IMR-90 (cell line): ENCODE data around the gene TTC39B. TPM values are rescaled to one million over a fixed set of nuclear protein-coding genes. Genes with fewer than 3 reads are reported as not detected.

Experiments used
- ATAC-seq: fragments of 200-7000 bp; cut with Tn5 transposase; 2 replicates; pipeline ENCODE4 v1.9.1; 2020; ENCODE audit warnings: low read depth, mild to moderate bottlenecking, moderate library complexity
- BruUV-seq: library from RNA; stranded (reverse); fragments of 400-500 nt; replicated peaks from 2 replicates; lab custom pipeline; 2021; lab: Mats Ljungman, UMichigan
- CTCF ChIA-PET: fragments of 300-600 bp; formaldehyde crosslinking; extraction: SDS; loops from one replicate; lab custom pipeline; 2021; ENCODE audit warnings: antibody characterized with exemption; lab: Yijun Ruan, JAX
- POLR2A ChIA-PET: fragments of 300-600 bp; sonication (Branson Sonifier 250); formaldehyde crosslinking; loops from one replicate; lab custom pipeline; 2022; ENCODE audit warnings: antibody characterized with exemption; ENCODE audit not compliant: unreplicated experiment; lab: Charles Lee
- DNase-seq: peaks from one replicate; pipeline ENCODE4 v3.0.0; 2013
- H2AFZ ChIP-seq: replicated peaks from 2 replicates; pipeline ENCODE3; 2013; ENCODE audit warnings: low read length, mild to moderate bottlenecking; ENCODE audit not compliant: poor library complexity
- H2AK5ac ChIP-seq: 2 replicates; pipeline ENCODE4 v1.6.1; 2013; ENCODE audit warnings: low read depth, low read length, inconsistent platforms
- H2AK9ac ChIP-seq: replicated peaks from 2 replicates; pipeline ENCODE3; 2013; ENCODE audit warnings: mild to moderate bottlenecking, low read depth, low read length, moderate library complexity; ENCODE audit not compliant: poor library complexity
- H2BK120ac ChIP-seq: 2 replicates; pipeline ENCODE4 v1.6.1; 2013; ENCODE audit warnings: low read depth, low read length, inconsistent platforms
- H2BK15ac ChIP-seq: 3 replicates; pipeline ENCODE4 v1.6.1; 2013; ENCODE audit warnings: low read depth, low read length, inconsistent platforms
- H2BK20ac ChIP-seq: 2 replicates; pipeline ENCODE4 v1.6.1; 2013; ENCODE audit warnings: low read depth, mild to moderate bottlenecking, inconsistent platforms, low read length, moderate library complexity
- H2BK5ac ChIP-seq: 2 replicates; pipeline ENCODE4 v1.6.1; 2013; ENCODE audit warnings: mild to moderate bottlenecking, low read depth, low read length, inconsistent platforms; ENCODE audit not compliant: poor library complexity, severe bottlenecking
- H3K14ac ChIP-seq: replicated peaks from 2 replicates; pipeline ENCODE4 v1.6.1; 2013; ENCODE audit warnings: low read depth, low read length, inconsistent platforms
- H3K18ac ChIP-seq: 2 replicates; pipeline ENCODE4 v1.6.1; 2013; ENCODE audit warnings: low read depth, low read length, control low read depth
- H3K23ac ChIP-seq: 2 replicates; pipeline ENCODE4 v1.6.1; 2013; ENCODE audit warnings: low read depth, low read length, inconsistent platforms
- H3K27ac ChIP-seq: 2 replicates; pipeline ENCODE4 v1.5.1; 2013; ENCODE audit warnings: mild to moderate bottlenecking, control low read depth, low read length; ENCODE audit not compliant: insufficient read depth
- H3K27me3 ChIP-seq: 2 replicates; pipeline ENCODE4 v1.6.1; 2013; ENCODE audit warnings: low read length; ENCODE audit not compliant: control insufficient read depth, insufficient read depth
- H3K36me3 ChIP-seq: 2 replicates; pipeline ENCODE4 v1.6.1; 2013; ENCODE audit warnings: low read length, mixed read lengths; ENCODE audit not compliant: control insufficient read depth, insufficient read depth
- H3K4ac ChIP-seq: 2 replicates; pipeline ENCODE4 v1.6.1; 2013; ENCODE audit warnings: low read depth, low read length, inconsistent platforms
- H3K4me1 ChIP-seq: 2 replicates; pipeline ENCODE4 v1.6.1; 2013; ENCODE audit warnings: low read length, mixed read lengths; ENCODE audit not compliant: control insufficient read depth, insufficient read depth
- H3K4me2 ChIP-seq: 2 replicates; pipeline ENCODE4 v1.6.1; 2013; ENCODE audit warnings: low read depth, mild to moderate bottlenecking, control low read depth, low read length, moderate library complexity
- H3K4me3 ChIP-seq: 2 replicates; pipeline ENCODE4 v1.5.1; 2013; ENCODE audit warnings: low read depth, mild to moderate bottlenecking, control low read depth, low read length, moderate library complexity; ENCODE audit not compliant: insufficient read depth
- H3K56ac ChIP-seq: 2 replicates; pipeline ENCODE4 v1.6.1; 2013; ENCODE audit warnings: low read length, inconsistent platforms; ENCODE audit not compliant: insufficient read depth; ENCODE audit errors: extremely low read depth
- H3K79me1 ChIP-seq, 2 experiments: 2 replicates each; pipeline ENCODE4 v1.6.1; 2013; ENCODE audit warnings: low read length in 2 of 2, inconsistent platforms in 1 of 2, low read depth in 1 of 2
- H3K9ac ChIP-seq: 2 replicates; pipeline ENCODE4 v1.6.1; 2013; ENCODE audit warnings: low read depth, low read length, control low read depth
- H3K9me1 ChIP-seq: 2 replicates; pipeline ENCODE4 v1.6.1; 2013; ENCODE audit warnings: low read length, inconsistent platforms; ENCODE audit not compliant: insufficient read depth
- H3K9me3 ChIP-seq: 2 replicates; pipeline ENCODE4 v1.6.1; 2013; ENCODE audit warnings: low read length; ENCODE audit not compliant: control insufficient read depth, insufficient read depth
- H4K20me1 ChIP-seq: 2 replicates; pipeline ENCODE4 v1.6.1; 2013; ENCODE audit warnings: low read length, inconsistent platforms; ENCODE audit not compliant: insufficient read depth
- H4K5ac ChIP-seq: 2 replicates; pipeline ENCODE4 v1.6.1; 2013; ENCODE audit warnings: mild to moderate bottlenecking, low read depth, low read length, control low read depth
- H4K8ac ChIP-seq, 2 experiments: 2 replicates each; pipeline ENCODE4 v1.6.1; 2013; ENCODE audit warnings: low read depth in 2 of 2, low read length in 2 of 2, control low read depth in 1 of 2, inconsistent platforms in 1 of 2
- H4K91ac ChIP-seq: 2 replicates; pipeline ENCODE4 v1.6.1; 2013; ENCODE audit warnings: low read depth, low read length, inconsistent platforms; ENCODE audit not compliant: insufficient read depth
- BHLHE40 ChIP-seq: fragments of 150-350 bp; IDR thresholded peaks from 2 replicates; pipeline ENCODE4 v1.6.1; 2016; ENCODE audit warnings: mild to moderate bottlenecking, low read depth, low read length
- CEBPB ChIP-seq: IDR thresholded peaks from 2 replicates; pipeline ENCODE4 v1.6.1; 2012; ENCODE audit warnings: low read depth, low read length, improper control_type of control experiment
- CHD1 ChIP-seq: IDR thresholded peaks from 2 replicates; pipeline ENCODE4 v1.6.1; 2012; ENCODE audit warnings: low read depth, low read length, improper control_type of control experiment
- CTCF ChIP-seq: conservative IDR thresholded peaks from 2 replicates; pipeline ENCODE4 v1.5.1; 2012; ENCODE audit warnings: mild to moderate bottlenecking, low read depth, low read length, improper control_type of control experiment
- FOS ChIP-seq: fragments of 150-350 bp; IDR thresholded peaks from 2 replicates; pipeline ENCODE4 v1.6.1; 2016; ENCODE audit warnings: low read depth, low read length
- MAFK ChIP-seq: IDR thresholded peaks from 2 replicates; pipeline ENCODE4 v1.6.1; 2012; ENCODE audit warnings: low read depth, low read length, improper control_type of control experiment
- MAZ ChIP-seq: IDR thresholded peaks from 2 replicates; pipeline ENCODE4 v1.6.1; 2012; ENCODE audit warnings: low read depth, mild to moderate bottlenecking, low read length, improper control_type of control experiment, moderate library complexity, borderline replicate concordance
- MXI1 ChIP-seq: IDR thresholded peaks from 2 replicates; pipeline ENCODE4 v1.6.1; 2012; ENCODE audit warnings: low read depth, mild to moderate bottlenecking, low read length, moderate library complexity, borderline replicate concordance
- NFE2L2 ChIP-seq: fragments of 150-350 bp; IDR thresholded peaks from 2 replicates; pipeline ENCODE4 v1.6.1; 2016; ENCODE audit warnings: low read depth, mild to moderate bottlenecking, low read length
- POLR2A ChIP-seq: IDR thresholded peaks from 2 replicates; pipeline ENCODE4 v1.6.1; 2012; ENCODE audit warnings: mild to moderate bottlenecking, low read depth, low read length
- RAD21 ChIP-seq: IDR thresholded peaks from 2 replicates; pipeline ENCODE4 v1.6.1; 2012; ENCODE audit warnings: low read length, improper control_type of control experiment
- RCOR1 ChIP-seq: IDR thresholded peaks from 2 replicates; pipeline ENCODE4 v1.6.1; 2012; ENCODE audit warnings: mild to moderate bottlenecking, low read length, improper control_type of control experiment; ENCODE audit not compliant: insufficient replicate concordance
- RFX5 ChIP-seq: IDR thresholded peaks from 2 replicates; pipeline ENCODE4 v1.8.0; 2012; ENCODE audit warnings: low read depth, mild to moderate bottlenecking, low read length, moderate library complexity
- SMC3 ChIP-seq: fragments of 150-350 bp; IDR thresholded peaks from 2 replicates; pipeline ENCODE4 v1.6.1; 2016; ENCODE audit warnings: low read depth, mild to moderate bottlenecking, antibody characterized with exemption, low read length, moderate library complexity
- USF2 ChIP-seq: fragments of 150-350 bp; IDR thresholded peaks from 2 replicates; pipeline ENCODE4 v1.6.1; 2017; ENCODE audit warnings: mild to moderate bottlenecking, antibody characterized with exemption, low read length, low read depth
- WGBS, 2 experiments: methylation state at CpG; one replicate each; pipeline versions ENCODE4 v1.1.5 to v1.1.7; 2013; ENCODE audit warnings: missing lambda C conversion rate in 2 of 2; ENCODE audit not compliant: insufficient read length in 1 of 2; ENCODE audit errors: extremely low coverage in 2 of 2; 5-methylcytosine and 5-hydroxymethylcytosine counted together
- dilution Hi-C: fragments of 300-500 bp; cut with HindIII; formaldehyde crosslinking; loops from one replicate; pipeline ENCODE4 v1.14.3; 2018; ENCODE audit warnings: low sequenced_read_pairs; ENCODE audit not compliant: unreplicated experiment
- in situ Hi-C: fragments of 300-500 bp; cut with MboI; formaldehyde crosslinking; loops from 3 replicates; pipeline ENCODE4 v1.14.3; 2019; ENCODE audit warnings: low sequenced_read_pairs, inconsistent platforms, mixed read lengths
- intact Hi-C: fragments of 100-400 bp; cut with micrococcal nuclease; formaldehyde crosslinking; loops from 2 replicates; pipeline ENCODE4 v1.10.0; 2022
- polyA plus RNA-seq, 3 experiments: library from polyadenylated mRNA; depleted of rRNA; stranded (reverse); fragments of >200 nt; gene quantifications; 2 replicates each; pipeline ENCODE4 v1.2.3, GENCODE V29; 2012; ENCODE audit warnings: low replicate concordance in 1 of 3
- total RNA-seq: library from RNA; depleted of rRNA; stranded (reverse); fragments of >200 nt; gene quantifications from 2 replicates; pipeline ENCODE4 v1.2.3, GENCODE V29; 2012
- TF ChIP-seq, protein P1 (sequence below): fragments of 150-350 bp; IDR thresholded peaks from 2 replicates; pipeline ENCODE4 v1.6.1; 2016; ENCODE audit warnings: low read depth, mild to moderate bottlenecking, low read length, moderate library complexity, borderline replicate concordance

Gene TTC39B
- total and polyA plus RNA-seq, 2 of the 4 experiments (the other 2 are of a cell fraction) = 2.5 to 12.2 TPM

GRCh38 chr9:15352306-15352705 is 45.3 kb upstream of the TTC39B start:
- no peak overlapping the region for H2AFZ ChIP-seq
- no peak overlapping the region for H2BK120ac ChIP-seq
- no peak overlapping the region for H2BK15ac ChIP-seq
- H2BK5ac ChIP-seq = no peak overlapping the region
- intact Hi-C loops (no loop called here), dilution Hi-C loops (no loop called here), in situ Hi-C loops (no loop called here)
- DNase-seq (no peak), ATAC-seq (no peak)
- no peak overlapping the region for H4K91ac ChIP-seq
- H3K4ac ChIP-seq = no peak overlapping the region
- H2AK9ac ChIP-seq = no peak overlapping the region
- no peak overlapping the region for H3K4me3 ChIP-seq
- WGBS, 2 experiments = 29% methylated on average over 1 of the region's 3 CpGs; no CpG with 5 or more reads in 1 of the 2 experiments
- CTCF ChIA-PET = no interaction called here
- H4K20me1 ChIP-seq = no peaks in the 10 kb centered on the region
- H3K9me3 ChIP-seq = no peaks in the 10 kb centered on the region
- POLR2A ChIA-PET = no interaction called here
- H3K36me3 ChIP-seq = no peaks in the 10 kb centered on the region
- no peak overlapping the region for H3K18ac ChIP-seq
- no peak for TF ChIP-seq NFE2L2
- no peak for TF ChIP-seq CEBPB
- no peak for TF ChIP-seq MXI1
- no peak for TF ChIP-seq SMC3
- no peak for TF ChIP-seq CTCF
- TF ChIP-seq MAFK = no peak
- no peak for TF ChIP-seq FOS
- TF ChIP-seq USF2 = no peak
- TF ChIP-seq CHD1 = no peak
- TF ChIP-seq BHLHE40 = no peak
- TF ChIP-seq RFX5 = no peak
- TF ChIP-seq, protein P1, sequence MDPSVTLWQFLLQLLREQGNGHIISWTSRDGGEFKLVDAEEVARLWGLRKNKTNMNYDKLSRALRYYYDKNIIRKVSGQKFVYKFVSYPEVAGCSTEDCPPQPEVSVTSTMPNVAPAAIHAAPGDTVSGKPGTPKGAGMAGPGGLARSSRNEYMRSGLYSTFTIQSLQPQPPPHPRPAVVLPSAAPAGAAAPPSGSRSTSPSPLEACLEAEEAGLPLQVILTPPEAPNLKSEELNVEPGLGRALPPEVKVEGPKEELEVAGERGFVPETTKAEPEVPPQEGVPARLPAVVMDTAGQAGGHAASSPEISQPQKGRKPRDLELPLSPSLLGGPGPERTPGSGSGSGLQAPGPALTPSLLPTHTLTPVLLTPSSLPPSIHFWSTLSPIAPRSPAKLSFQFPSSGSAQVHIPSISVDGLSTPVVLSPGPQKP = no peak
- TF ChIP-seq MAZ = no peak
- no peak for TF ChIP-seq POLR2A
- no peak for TF ChIP-seq RCOR1
- no peak for TF ChIP-seq RAD21
- no peak overlapping the region for H4K8ac ChIP-seq
- no TSS peak for BruUV-seq
- no peak overlapping the region for H3K4me2 ChIP-seq
- H3K27me3 ChIP-seq = no peaks in the 10 kb centered on the region
- H2BK20ac ChIP-seq = no peak overlapping the region
- no peak overlapping the region for H3K14ac ChIP-seq
- H3K56ac ChIP-seq = no peak overlapping the region
- no peaks in the 10 kb centered on the region for H3K4me1 ChIP-seq
- H3K23ac ChIP-seq = no peak overlapping the region
- no peak overlapping the region for H3K9ac ChIP-seq
- no peak overlapping the region for H2AK5ac ChIP-seq
- H3K79me1 ChIP-seq = no peaks in the 10 kb centered on the region
- H4K5ac ChIP-seq = no peak overlapping the region
- H3K9me1 ChIP-seq = no peaks in the 10 kb centered on the region
- H3K27ac ChIP-seq = no peak overlapping the region
